LoVo (cell line): Measurements from ENCODE around the gene YARS1.
"Not testable (repeated sequence)": the region's sequence is repeated elsewhere in the genome, so short reads cannot be mapped to it uniquely, and the experiment has no call there.

Experiments
- DNase-seq: peaks from one replicate; pipeline ENCODE4 v3.0.0-alpha.2; 2016; ENCODE audit warnings: low spot score

YARS1 gene

DNA sequence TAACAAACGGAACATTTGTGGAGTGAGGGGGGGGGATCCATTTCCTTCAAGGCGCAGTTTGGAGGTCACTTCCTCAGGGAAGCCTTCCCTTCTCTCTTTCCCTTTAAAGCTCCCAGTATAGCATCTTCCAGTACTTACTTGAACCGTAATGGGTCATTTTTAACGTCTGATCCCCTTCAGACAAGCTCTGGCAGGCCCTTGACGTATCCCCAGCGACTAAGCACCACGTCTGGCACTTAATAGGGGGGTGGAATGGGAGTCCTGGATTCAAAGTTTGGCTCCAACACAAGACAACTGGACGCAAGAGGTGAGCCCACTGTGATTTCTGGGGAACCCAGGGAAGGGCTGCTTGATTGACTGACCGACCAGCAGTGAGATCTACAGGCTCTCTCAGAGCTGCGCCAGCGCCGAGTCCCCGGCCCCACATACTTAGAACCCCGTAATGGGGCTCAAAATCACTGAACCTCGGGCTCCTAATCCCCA is 441 bp downstream of the YARS1 start:
- peak; percentile 23 for DNase-seq

DNA sequence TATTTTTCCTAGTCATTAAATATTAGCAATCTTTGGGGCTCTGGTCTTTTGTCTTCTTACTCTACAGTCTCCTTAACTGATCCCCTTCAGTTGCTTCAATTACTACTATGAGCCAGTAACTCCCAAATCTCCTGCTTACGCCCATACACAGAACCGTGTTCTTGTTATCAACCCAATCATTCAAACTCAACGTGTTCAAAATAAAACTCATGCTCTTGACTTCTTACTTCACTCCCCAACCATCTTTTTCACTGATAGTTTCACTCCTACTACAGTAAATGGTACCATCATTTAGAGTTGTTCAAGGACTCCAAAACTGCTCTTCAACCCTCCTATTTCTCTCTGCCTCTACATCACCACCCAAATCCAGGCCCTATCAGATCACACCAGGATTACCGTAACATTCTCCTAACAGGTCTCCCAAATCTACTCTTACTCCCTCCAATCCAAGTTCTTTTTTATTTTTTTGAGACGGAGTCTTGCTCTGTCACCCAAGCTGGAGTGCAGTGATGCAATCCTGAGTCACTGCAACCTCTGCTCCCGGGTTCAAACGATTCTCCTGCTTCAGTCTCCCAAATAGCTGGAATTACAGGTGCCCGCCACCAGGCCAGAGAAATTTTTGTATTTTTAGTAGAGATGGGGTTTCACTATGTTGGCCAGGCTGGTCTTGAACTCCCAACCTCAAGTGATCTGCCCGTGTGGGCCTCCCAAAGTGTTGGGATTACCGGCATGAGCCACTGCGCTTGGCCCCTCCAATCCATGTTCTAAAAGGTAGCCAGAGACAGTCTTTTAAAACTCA is 3.0 kb downstream of the YARS1 start:
- DNase-seq, result no peak

DNA sequence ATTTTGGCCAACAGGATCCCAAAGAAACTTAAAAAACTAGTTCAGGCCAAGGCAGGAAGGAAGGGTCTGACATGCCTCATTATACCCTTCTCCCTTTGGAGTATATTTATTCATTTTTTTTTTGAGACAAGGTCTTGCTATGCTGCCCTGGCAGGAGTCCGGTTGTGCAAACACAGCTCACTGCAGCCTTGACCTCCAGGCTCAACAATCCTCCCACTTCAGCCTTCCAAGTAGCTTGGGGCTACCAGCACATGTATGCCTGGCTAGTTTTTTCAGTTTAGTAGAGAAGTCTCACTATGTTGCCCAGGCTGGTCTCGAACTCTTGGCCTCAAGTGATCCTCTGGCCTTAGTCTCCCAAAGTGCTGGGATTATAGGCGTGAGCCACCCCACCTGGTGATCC is 5.2 kb downstream of the YARS1 start:
- DNase-seq, result no peak

DNA sequence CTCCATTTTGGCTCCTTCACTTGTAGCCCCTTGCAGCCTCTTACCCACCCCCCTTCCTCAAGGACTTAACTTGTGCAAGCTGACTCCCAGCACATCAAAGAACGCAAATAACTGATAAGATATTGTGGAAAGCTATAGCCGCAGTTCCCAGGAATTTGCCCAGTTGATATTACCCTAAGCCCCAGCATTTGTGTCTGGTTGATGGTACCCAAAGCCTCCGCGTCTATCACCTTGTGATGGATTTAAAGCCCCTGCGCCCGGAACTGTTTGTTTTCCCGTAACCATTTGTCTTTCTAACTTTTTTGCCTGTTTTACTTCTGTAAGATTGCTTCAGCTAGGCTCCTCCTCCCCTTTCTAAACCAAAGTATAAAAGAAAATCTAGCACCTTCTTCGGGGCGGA is 5.9 kb downstream of the YARS1 start:
- no peak for DNase-seq

DNA sequence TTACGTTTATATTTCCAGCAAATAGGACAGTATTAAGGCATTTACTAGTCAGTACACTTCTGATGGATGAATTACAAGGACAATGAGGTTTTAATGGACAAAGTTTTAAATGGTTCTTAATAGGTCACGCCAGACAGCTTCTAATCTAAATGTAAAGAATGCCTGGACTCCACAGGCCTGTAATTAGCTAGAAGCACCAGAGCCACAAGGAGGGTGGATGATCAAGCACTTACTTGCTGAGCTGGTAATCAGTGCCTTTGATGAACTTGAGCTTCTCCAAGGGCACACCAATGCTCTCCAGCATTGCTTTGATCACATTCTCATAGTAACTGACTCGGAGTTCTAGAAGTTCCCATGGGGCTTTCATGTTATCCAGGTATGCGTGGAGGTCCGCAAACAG is 6.8 kb downstream of the YARS1 start:
- no peak for DNase-seq

DNA sequence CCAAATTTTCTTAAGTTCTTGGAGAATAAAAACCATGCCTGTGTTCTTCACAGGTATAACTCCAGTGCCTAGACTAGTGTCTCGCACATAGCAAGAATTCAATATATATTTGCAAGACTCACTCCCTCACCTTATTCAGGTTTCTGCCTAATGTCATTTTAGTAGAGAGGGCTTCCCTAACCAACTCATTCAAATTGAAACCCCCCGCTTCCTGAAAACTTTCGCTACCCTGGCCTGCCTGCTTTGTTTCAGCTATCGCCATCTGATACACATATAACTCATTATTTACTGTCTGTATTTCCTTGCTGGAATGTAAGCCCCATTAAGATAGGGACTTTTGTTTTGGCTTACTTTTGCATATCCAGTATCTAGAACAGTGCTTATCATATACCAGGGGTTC is 8.6 kb downstream of the YARS1 start:
- DNase-seq, result no peak

DNA sequence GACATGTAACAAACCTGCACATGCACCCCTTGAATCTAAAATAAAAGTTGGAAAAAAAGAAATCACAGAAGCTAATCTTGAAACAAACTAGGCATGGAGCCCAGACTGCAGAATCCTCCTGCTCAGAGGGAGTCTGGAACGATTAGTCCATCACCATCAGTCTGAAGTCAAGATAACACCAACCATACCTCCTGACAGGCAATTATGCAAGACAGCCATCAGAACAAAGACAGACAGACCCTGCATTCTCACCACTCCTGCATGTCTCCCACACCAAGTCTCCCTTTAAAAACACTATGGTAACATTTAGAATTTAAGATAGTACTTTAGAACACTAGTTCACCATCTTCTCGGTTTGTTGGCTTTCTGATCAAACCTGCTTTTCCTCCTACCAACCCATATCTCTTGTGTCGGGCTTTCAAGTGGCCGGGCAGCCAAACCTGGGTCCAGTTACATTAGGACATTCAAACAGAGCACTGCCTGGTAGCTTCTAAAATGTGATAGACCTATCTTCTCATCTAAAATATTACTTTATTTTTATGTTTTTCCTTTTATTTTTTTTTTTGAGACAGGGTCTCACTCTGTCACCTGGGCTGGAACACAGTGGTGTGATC is 10.1 kb downstream of the YARS1 start:
- no peak for DNase-seq

DNA sequence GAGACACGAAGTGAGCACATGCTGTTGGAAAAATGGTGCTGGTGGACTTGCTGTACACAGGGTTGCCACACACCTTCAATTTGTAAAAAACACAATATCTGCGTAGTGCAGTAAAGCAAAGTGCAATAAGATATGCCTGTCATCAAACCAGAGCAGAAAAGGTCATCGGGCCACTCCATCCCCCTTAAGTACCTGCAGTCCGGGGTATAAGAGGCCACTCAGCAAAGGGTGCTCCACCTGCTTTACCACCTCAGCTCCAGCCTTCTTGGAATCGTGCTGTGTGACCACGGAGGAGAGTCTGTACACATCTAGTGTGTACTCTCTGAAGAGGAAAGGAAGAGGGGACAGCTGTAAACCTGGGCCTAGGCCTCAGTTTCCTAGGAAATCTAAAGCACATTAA is 10.9 kb downstream of the YARS1 start:
- DNase-seq, result no peak

DNA sequence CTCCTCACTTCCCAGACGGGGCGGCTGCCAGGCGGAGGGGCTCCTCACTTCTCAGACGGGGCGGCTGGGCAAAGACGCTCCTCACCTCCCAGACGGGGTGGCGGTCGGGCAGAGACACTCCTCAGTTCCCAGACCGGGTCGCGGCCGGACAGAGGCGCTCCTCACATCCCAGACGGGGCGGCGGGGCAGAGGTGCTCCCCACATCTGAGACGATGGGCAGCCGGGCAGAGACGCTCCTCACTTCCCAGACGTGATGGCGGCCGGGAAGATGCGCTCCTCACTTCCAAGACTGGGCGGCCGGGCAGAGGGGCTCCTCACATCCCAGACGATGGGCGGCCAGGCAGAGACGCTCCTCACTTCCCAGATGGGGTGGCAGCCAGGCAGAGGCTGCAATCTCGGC is 12.7 kb downstream of the YARS1 start:
- DNase-seq, result not testable (repeated sequence)

DNA sequence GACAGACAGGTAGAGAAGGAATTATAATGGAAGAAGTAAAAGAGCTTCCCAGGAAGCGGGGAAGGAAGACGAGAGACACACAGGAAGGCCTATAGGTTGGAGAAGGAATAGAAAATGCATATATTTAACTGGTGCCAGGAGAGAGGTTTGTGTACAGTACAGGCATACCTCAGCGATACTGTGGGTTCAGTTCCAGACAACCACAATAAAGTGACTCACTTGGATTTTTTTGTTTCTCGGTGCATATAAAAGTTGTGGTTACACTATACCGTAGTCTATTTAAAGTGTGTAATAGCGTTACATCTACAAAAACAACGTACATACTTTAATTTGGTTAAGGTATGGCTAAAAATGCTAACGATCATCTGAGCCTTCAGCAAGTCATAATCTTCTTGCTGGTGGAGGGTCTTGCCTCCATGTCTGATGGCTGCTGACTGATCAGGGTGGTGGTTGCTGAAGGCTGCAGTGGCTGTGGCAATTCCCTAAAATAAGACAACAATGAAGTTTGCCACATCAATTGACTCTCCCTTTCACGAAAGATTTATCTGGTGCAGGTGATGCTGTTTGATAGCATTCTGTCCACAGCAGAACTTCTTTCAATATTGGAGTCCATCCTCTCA is 16.0 kb downstream of the YARS1 start:
- DNase-seq, result no peak

DNA sequence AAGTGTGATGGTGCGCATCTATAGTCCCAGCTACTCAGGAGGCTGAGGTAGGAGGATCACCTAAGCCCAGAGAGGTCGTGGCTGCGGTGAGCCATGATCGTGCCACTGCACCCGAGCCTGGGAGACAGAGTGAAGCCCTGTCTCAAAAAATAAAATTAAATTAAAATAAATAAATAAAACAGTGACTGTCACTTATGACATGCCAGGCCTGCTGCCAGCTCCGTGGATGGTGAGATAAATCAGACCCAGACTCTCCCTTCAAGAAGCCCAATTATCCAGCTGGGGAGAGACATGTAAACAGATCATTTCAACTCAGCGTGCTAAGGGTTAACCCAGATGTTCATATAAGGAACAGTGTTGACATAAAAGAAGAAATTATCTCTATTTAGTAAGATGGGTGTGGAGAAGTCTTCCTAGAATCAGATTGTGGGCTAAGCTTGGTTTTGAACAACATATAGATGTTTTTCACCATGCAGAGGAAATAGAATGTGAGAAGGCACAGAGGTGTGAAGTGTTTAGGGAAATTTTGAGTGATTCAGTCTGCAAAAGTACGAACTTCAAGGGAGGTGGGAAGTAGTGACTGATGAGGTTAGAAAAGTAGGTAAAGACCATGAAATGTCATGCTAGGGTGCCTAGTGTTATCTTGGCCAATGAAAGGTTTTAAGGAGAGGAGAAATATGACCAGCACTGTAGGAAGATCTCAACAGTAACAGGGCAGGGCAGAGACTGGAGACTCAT is 18.3 kb downstream of the YARS1 start:
- no peak for DNase-seq

DNA sequence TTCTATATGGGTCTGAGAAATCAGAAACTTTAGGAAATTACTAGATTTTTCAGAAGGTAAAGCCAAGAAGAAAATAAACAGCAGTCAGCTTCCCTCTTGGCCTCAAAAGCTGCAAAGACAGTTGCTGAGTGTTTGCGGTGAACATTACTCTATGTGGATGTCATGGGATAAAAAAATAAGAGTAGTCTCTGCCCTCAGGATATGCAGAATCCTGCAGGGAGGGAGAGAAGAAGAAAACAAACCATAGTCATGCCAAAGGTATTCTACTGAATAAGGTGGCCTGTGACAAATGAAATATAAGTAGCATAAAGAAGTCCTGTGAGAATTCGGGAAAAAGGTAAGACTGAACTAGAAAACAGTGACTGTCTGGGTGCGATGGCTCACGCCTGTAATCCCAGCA is 19.0 kb downstream of the YARS1 start:
- DNase-seq, result no peak

DNA sequence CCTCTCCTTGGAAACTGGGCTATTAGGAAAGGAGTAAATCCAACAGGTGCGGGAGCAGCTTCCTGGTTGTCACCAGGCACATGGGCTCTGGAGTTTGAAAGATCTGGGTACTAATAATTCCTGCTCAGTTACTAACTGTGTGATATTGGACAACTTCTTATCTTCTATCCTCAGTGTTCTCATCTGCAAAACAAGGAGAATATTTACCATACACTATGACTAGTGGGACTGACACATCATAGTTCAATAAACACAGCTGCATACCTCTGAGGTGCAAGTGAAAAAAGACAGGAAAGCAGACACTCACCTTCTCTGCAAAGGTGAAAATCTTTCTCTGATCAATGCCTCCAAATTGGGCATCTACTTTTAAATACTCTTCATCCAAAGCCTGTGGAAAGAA is 19.7 kb downstream of the YARS1 start:
- no peak for DNase-seq

DNA sequence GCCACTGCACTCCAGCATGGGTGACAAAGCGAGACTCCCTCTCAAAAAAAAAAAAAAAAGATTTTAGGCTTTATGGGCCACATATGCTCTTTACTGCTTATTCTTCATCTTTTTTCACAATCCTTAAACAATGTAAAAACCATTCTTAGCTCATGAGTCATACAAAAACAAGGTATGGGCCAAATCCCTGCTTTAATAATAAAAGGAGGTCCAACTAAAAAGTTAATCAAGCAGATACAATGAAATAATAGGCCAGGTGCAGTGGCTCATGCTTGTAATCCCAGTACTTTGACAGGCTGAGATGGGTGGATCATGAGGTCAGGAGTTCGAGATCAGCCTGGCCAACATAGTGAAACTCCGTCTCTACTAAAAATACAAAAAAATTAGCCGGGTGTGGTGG is 21.4 kb downstream of the YARS1 start:
- DNase-seq, result not testable (repeated sequence)

DNA sequence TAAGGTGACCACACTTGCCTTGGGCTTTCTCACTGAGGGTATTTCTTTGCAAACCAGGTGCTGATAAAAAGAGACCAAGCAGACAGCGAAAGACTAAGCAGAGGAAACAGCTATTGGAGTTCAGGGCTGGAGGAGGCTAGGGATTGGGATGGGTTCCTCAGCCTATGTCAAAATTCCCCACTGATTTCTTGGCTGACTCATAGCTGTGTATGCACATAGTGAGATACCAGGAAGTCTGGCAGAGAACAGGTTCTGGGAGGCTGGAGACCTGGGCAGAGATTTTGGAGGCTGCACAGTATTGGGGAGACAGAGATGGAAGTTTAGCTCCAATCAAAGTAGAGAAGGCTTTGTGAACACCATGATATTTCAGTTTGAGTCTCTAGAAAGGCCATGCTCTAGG is 25.3 kb downstream of the YARS1 start:
- DNase-seq, result no peak

DNA sequence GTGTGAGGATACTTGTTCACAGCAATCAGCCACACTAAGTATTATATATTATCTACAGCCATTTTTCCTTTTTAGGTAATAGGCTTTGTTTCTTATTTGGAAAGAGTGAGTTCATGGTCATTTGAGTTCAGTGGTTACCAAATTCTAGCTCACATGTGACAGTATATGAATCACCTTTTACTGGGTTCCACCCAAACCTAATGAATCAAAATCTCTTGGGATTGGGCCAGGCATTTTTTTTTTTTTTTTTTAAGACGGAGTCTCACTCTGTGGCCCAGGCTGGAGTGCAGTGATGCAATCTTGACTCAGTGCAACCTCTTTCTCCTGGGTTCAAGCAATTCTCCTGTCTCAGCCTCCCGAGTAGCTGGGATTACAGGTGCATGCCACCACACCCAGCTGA is 27.8 kb downstream of the YARS1 start:
- peak; percentile 48 for DNase-seq

DNA sequence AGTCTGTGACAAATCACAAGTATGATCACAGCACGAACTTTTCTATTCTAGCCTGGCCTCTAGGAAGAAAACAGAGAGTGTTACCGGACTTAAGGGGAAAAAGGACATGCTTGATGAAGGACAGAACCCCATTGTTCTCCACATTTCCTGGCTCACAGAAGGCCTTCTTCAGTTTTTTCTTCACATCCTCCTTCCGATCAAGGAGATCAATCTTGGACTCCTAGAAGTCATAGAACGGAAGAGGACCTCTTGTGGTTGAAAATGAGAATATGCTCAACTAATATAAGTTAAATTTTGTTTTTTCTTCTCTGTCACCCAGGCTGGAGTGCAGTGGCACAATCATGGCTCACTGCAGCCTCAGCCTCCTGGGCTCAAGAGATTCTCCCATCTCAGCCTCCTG is 30.3 kb downstream of the YARS1 start:
- DNase-seq, result no peak

DNA sequence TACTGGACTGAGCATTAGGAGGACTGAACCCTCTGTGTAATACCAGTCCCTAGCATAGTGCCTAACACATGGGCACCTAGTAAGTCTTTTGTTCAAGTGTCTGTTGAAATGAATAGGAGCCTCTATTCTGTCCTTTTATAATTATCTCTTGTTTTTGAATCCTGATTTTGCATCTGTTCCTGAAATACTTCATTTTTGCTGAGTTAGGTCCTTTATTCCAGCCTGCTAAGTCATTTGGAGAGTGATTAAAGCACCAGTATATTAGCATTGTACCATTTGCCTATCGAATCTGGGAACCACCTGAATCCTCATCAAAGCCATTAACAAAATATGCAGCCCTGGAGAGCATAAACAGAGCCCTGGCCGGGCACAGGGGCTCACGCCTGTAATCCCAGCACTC is 32.3 kb downstream of the YARS1 start:
- no peak for DNase-seq

DNA sequence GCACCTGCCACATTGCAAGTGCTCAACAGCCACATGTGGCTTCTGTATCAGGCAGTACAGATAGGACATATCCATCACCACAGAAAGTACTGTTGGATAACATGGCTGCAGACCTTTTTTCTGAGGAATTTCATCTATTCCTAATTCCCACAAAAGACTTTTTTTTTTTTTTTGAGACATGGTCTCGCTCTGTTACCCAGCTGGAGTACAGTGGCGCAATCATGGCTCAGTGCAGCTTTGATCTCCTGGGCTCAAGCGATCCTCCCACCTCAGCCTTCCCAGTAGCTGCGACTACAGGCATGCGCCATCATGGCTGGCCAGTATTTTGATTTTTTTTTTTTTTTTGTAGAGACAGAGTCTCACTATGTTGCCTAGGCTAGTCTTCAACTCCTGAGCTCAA is 33.3 kb downstream of the YARS1 start:
- DNase-seq, result no peak

DNA sequence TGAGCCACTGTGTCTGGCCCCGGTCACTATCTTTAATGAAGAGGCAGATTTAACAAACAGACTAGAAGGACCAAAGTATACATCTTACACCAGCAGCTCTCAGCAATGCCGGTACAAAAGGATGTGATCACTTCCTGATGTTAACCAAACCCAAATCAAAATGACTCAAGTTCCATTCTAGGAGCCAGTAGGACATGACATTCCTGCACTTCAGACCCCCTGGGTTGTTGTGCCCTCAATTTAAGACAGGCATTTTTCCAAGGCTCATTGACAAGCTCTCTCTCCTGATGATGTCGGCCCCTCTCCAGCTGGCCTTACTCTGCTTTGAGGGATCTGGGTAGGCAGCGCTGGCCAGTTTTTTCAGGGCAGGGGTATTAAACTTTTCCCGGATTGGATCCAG is 35.1 kb downstream of the YARS1 start:
- no peak for DNase-seq

DNA sequence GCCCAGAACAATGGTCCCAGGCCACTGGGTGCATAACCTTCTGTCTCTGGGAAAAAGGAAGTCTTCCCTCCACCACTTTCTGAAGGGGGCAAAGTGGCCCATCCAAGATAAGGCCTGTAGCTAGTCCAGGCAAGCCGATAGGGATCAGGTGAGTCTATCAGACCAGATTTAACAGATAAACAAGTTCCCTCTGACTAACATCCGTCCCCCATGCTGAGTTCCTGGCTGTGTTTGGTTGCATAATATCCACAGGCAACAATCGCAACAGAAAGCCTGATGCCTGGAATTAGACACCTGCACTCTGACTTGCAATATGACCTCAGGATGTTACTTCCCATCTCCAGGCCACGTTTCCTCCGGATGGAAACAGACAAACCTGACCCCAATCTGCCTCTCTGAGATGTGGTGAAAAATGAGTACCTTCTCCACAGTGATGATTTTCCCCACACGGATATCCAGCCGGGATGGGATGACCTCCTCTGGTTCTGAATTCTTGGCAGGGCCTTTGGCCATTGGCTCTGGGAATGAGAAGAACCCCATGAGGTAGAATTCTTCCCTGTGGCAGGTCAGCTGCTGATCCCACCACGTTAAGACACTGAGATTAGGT is 36.4 kb downstream of the YARS1 start:
- no peak for DNase-seq

DNA sequence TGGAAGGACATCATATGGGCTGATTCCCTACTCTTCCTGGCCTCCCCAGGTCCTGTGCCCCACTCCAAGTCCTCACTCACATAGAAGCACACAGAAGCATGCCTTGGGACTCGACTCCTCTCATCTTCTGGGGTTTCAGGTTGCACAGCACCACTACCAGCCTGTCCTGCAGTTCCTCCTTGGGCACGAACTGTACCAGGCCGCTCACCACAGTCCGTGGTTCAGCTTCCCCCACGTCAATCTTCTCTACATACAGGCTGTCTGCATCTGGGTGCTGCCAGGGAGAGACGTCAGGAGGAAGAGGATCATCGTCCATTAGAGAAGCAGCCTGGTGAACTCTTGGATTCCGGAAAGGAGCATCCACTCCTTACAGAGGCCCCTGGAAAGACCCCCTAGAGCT is 37.2 kb downstream of the YARS1 start:
- DNase-seq, result no peak
